Sigmoid colon (tissue), 7 donors: ENCODE measurements around the gene OSBPL5. TPM values are rescaled to one million over a fixed set of nuclear protein-coding genes. Genes with fewer than 3 reads are reported as not detected.

Experiments
- DNase-seq: peaks from one replicate; pipeline ENCODE4 v3.0.0-alpha.2; 2019
- H3K27ac ChIP-seq, 4 donors: fragments of 200-600 bp; sonication (generic); one replicate each; pipeline ENCODE4 v1.5.1; 2016 to 2019; ENCODE audit warnings: mild to moderate bottlenecking in 1 of 4
- H3K27me3 ChIP-seq, 3 donors: fragments of 200-600 bp; sonication (generic); one replicate each; pipeline ENCODE4 v1.5.1; 2019; ENCODE audit warnings: mild to moderate bottlenecking in 1 of 3
- H3K36me3 ChIP-seq, 4 donors: fragments of 200-600 bp; sonication (generic); one replicate each; pipeline ENCODE4 v1.5.1; 2016 to 2019
- H3K4me1 ChIP-seq, 4 donors: fragments of 200-600 bp; sonication (generic); one replicate each; pipeline ENCODE4 v1.5.1; 2017 to 2019
- H3K4me3 ChIP-seq, 4 donors: fragments of 200-600 bp; sonication (generic); one replicate each; pipeline ENCODE4 v1.5.1; 2017 to 2019; ENCODE audit warnings: mild to moderate bottlenecking in 2 of 4, moderate library complexity in 1 of 4
- H3K9me3 ChIP-seq, 4 donors: fragments of 200-600 bp in 3 of 4; sonication (generic) in 3 of 4; one replicate each; pipeline versions ENCODE4 v1.5.1 to v1.6.1; 2013 to 2019
- EP300 ChIP-seq, 4 donors: sonication (generic); formaldehyde crosslinking; IDR thresholded peaks; one replicate each; pipeline ENCODE4 v1.6.1; 2017; ENCODE audit warnings: antibody characterized with exemption in 4 of 4
- POLR2A ChIP-seq, 2 donors: fragments of 450-650 bp; IDR thresholded peaks; one replicate each; pipeline ENCODE4 v1.6.1; 2016; ENCODE audit warnings: antibody characterized with exemption in 2 of 2, mild to moderate bottlenecking in 2 of 2, moderate library complexity in 2 of 2
- POLR2AphosphoS5 ChIP-seq, 4 donors: sonication (generic); formaldehyde crosslinking; IDR thresholded peaks; one replicate each; pipeline ENCODE4 v1.6.1; 2017; ENCODE audit warnings: antibody characterized with exemption in 4 of 4
- WGBS, 2 donors: extraction: QIAGEN DNeasy Blood & Tissue Kit; methylation state at CpG; one replicate each; pipeline ENCODE4 v1.1.7; 2013; 5-methylcytosine and 5-hydroxymethylcytosine counted together
- intact Hi-C: fragments of 100-400 bp; cut with DNase I; formaldehyde crosslinking; loops from one replicate; pipeline ENCODE4 v1.15.1; 2023
- polyA plus RNA-seq, 3 donors: library from polyadenylated mRNA; stranded (reverse); fragments of 200-250 nt; gene quantifications; one replicate each; pipeline ENCODE4 v1.2.3, GENCODE V29; 2013
- total RNA-seq, 4 donors: library from RNA; depleted of rRNA; stranded (reverse); fragments of >200 nt; gene quantifications; one replicate each; pipeline ENCODE4 v1.1.0, GENCODE V29; 2016
- TF ChIP-seq, protein P1 (sequence below), 4 experiments: fragments of 450-650 bp in 3 of 4; fragments of 200-600 bp in 1 of 4; IDR thresholded peaks; one replicate each; pipeline ENCODE4 v1.5.1; 2016 to 2019; ENCODE audit warnings: antibody characterized with exemption in 4 of 4, mild to moderate bottlenecking in 3 of 4, moderate library complexity in 2 of 4
- donor health status: healthy with polysubstance abuse.
- donor health status: Bipolar disorder and iron deficiency.
- donor health status: healthy.

The OSBPL5 gene
- total and polyA plus RNA-seq, 7 donors, result 16.6 to 69.2 (median 29.8) TPM

GRCh38 chr11:3104051-3104714, 60.9 kb downstream of the OSBPL5 start:
- intact Hi-C loops, result no loop called here
- Histone ChIP-seq H3K4me1 (peaks cover 0 to 4% (median 0%) of the 10 kb centered on the region in 4 donors), H3K9me3 (no peaks in the 10 kb centered on the region), H3K27ac (no peak overlapping the region), H3K36me3 (peaks cover 8 to 77% (median 30%) of the 10 kb centered on the region in 4 donors), H3K27me3 (no peaks in the 10 kb centered on the region), H3K4me3 (no peak overlapping the region)
- WGBS, 2 donors, result 92 to 94% methylated on average over 22 of the region's 22 CpGs
- peak; percentile 59 for DNase-seq
- no peak for TF ChIP-seq EP300 (IDR thresholded peaks at IDR 0.05)
- no peak for TF ChIP-seq POLR2AphosphoS5 (IDR thresholded peaks at IDR 0.05)

DNA sequence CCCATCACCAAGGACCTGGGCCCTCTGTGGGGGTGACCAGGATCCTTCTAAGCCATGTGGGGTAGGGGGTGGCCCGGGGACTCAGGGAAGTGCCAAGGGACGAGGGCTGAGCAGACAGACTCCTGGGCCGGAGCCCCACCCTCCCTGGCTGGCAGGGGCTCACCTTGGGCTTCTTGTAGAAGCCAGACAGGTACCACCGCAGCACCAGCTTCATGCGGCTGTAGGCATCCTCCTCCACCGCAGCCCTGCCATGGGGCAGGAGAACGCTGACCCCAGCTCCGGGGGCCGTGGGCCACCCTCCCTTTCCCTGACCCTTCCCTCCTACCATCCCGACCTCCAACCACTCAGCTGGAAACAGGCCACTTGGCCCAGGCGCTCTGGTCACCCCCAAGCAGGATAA, 62.0 kb downstream of the OSBPL5 start:
- peaks cover 0 to 4% (median 0%) of the 10 kb centered on the region in 4 donors for H3K4me1 ChIP-seq
- H3K27ac ChIP-seq, result no peak overlapping the region
- intact Hi-C loops, result no loop called here
- H3K36me3 ChIP-seq, result peaks cover 8 to 76% (median 35%) of the 10 kb centered on the region in 4 donors
- WGBS, 2 donors, result 86 to 91% methylated on average over 11 of the region's 11 CpGs
- H3K4me3 ChIP-seq, result no peak overlapping the region
- no peaks in the 10 kb centered on the region for H3K27me3 ChIP-seq
- TF ChIP-seq POLR2A (IDR thresholded peaks at IDR 0.05), result no peak
- no peak for TF ChIP-seq POLR2AphosphoS5 (IDR thresholded peaks at IDR 0.05)
- TF ChIP-seq EP300 (IDR thresholded peaks at IDR 0.05), result no peak
- TF ChIP-seq, protein P1, sequence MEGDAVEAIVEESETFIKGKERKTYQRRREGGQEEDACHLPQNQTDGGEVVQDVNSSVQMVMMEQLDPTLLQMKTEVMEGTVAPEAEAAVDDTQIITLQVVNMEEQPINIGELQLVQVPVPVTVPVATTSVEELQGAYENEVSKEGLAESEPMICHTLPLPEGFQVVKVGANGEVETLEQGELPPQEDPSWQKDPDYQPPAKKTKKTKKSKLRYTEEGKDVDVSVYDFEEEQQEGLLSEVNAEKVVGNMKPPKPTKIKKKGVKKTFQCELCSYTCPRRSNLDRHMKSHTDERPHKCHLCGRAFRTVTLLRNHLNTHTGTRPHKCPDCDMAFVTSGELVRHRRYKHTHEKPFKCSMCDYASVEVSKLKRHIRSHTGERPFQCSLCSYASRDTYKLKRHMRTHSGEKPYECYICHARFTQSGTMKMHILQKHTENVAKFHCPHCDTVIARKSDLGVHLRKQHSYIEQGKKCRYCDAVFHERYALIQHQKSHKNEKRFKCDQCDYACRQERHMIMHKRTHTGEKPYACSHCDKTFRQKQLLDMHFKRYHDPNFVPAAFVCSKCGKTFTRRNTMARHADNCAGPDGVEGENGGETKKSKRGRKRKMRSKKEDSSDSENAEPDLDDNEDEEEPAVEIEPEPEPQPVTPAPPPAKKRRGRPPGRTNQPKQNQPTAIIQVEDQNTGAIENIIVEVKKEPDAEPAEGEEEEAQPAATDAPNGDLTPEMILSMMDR (IDR thresholded peaks at IDR 0.05), result no peak
- H3K9me3 ChIP-seq, result no peaks in the 10 kb centered on the region
- DNase-seq, result peak; percentile 53

- no peaks in the 10 kb centered on the region for H3K27me3 ChIP-seq
- TF ChIP-seq POLR2AphosphoS5 (IDR thresholded peaks at IDR 0.05) (no peak), POLR2A (IDR thresholded peaks at IDR 0.05) (no peak), EP300 (IDR thresholded peaks at IDR 0.05) (no peak)
- TF ChIP-seq, protein P1 (IDR thresholded peaks at IDR 0.05), result no peak
- WGBS, 2 donors, result 89 to 94% methylated on average over 5 of the region's 5 CpGs
- H3K4me1 ChIP-seq, result peaks cover 0 to 4% (median 0%) of the 10 kb centered on the region in 4 donors
- intact Hi-C loops, result no loop called here
- H3K27ac ChIP-seq, result no peak overlapping the region
- H3K36me3 ChIP-seq, result peaks cover 8 to 76% (median 32%) of the 10 kb centered on the region in 4 donors
- H3K9me3 ChIP-seq, result no peaks in the 10 kb centered on the region
- peak; percentile 40 for DNase-seq
- no peak overlapping the region for H3K4me3 ChIP-seq
Observed at GRCh38 chr11:3102641-3102921, 62.5 kb downstream of the OSBPL5 start.

DNA sequence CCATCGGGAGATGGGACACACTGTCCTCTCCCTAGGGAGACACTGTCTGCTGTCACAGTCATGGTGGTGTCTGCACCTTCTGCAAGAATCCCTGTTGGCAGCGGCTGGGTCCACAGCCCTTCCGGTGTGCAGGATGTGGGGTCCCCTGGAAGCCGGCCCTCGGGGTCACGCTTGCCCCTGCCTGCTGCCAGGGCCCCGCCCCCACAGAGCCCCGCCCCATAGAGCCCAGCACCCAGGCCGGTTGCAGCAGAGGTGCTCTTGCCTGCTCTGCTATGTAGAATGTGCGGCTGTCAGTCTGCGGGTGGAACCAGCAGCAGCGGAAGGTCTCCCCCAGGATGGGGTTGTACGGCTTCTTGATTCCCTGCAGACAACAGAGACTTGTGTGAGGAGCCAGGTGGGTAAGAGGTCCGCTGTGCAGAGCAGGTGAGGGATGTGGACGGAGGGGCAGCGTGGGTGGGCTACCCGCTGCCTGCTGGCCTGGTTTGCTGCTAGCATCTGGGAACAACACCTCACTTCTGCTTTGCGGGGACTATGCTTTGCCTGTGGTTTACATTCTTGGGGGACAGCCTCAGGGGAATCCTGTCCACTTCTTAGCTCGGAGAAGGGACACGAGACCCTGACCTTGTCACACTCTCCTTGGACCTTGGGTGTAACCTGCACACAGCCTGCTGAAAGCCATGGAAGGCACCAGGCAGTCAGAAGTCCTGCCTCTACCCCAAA, 63.0 kb downstream of the OSBPL5 start:
- H3K4me3 ChIP-seq, result no peak overlapping the region
- TF ChIP-seq POLR2AphosphoS5 (IDR thresholded peaks at IDR 0.05) (no peak), EP300 (IDR thresholded peaks at IDR 0.05) (no peak), POLR2A (IDR thresholded peaks at IDR 0.05) (no peak)
- TF ChIP-seq, protein P1 (IDR thresholded peaks at IDR 0.05), result no peak
- DNase-seq, result peak; percentile 61
- no peaks in the 10 kb centered on the region for H3K27me3 ChIP-seq
- peaks cover 0 to 4% (median 0%) of the 10 kb centered on the region in 4 donors for H3K4me1 ChIP-seq
- peaks cover 3 to 75% (median 27%) of the 10 kb centered on the region in 4 donors for H3K36me3 ChIP-seq
- intact Hi-C loops, result no loop called here
- H3K9me3 ChIP-seq, result no peaks in the 10 kb centered on the region
- no peak overlapping the region for H3K27ac ChIP-seq
- WGBS, 2 donors, result 87 to 89% methylated on average over 20 of the region's 20 CpGs

GRCh38 chr11:3099178-3099577, 65.9 kb downstream of the OSBPL5 start:
- intact Hi-C loops, result no loop called here
- DNase-seq, result no peak
- Histone ChIP-seq H3K27me3 (no peaks in the 10 kb centered on the region), H3K9me3 (no peaks in the 10 kb centered on the region), H3K4me1 (peaks cover 0 to 4% (median 0%) of the 10 kb centered on the region in 4 donors), H3K4me3 (no peak overlapping the region), H3K36me3 (peaks cover 3 to 70% (median 15%) of the 10 kb centered on the region in 4 donors), H3K27ac (peak overlapping the region in 1 of 4 donors; percentile 31)
- TF ChIP-seq EP300 (IDR thresholded peaks at IDR 0.05), result no peak
- TF ChIP-seq POLR2AphosphoS5 (IDR thresholded peaks at IDR 0.05), result no peak
- TF ChIP-seq, protein P1 (IDR thresholded peaks at IDR 0.05), result no peak
- TF ChIP-seq POLR2A (IDR thresholded peaks at IDR 0.05), result no peak
- 85 to 94% methylated on average over 3 of the region's 3 CpGs for whole genome bisulfite sequencing, 2 donors
